ENCODE data around the gene KCNK7.

DNA sequence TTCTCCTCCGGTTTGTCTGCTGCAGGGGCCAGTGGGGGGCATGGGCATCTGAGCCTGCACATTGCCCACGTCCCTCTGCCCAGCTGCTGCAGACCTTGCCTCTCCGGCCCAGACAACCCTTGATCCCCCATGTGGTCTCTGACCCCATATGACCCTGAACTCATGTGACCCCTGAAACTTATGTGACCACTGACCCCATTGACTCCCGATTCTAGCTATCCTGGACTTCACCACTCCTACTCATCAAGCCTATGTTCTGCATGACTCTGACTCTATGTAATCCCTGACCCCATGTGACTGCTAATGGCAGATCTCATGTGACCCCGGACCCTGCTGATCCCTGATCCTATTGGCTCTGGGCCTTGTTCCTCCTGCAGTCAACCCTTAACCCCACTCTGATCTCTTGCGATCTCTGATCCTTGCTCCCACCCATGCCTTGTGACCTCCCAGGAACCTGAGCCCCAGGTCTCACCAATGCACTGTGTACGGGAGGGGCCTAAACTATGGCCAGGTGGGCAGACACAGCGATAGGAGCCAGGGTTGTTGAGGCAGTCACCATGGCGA lies 43.1 kb downstream of the KCNK7 start:
- TF ChIP-seq, protein P1, sequence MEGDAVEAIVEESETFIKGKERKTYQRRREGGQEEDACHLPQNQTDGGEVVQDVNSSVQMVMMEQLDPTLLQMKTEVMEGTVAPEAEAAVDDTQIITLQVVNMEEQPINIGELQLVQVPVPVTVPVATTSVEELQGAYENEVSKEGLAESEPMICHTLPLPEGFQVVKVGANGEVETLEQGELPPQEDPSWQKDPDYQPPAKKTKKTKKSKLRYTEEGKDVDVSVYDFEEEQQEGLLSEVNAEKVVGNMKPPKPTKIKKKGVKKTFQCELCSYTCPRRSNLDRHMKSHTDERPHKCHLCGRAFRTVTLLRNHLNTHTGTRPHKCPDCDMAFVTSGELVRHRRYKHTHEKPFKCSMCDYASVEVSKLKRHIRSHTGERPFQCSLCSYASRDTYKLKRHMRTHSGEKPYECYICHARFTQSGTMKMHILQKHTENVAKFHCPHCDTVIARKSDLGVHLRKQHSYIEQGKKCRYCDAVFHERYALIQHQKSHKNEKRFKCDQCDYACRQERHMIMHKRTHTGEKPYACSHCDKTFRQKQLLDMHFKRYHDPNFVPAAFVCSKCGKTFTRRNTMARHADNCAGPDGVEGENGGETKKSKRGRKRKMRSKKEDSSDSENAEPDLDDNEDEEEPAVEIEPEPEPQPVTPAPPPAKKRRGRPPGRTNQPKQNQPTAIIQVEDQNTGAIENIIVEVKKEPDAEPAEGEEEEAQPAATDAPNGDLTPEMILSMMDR (IDR thresholded peaks at IDR 0.05; ENCODE audit: insufficient read depth, low read depth, low read length) = no peak
- TF ChIP-seq EZH2 (IDR thresholded peaks at IDR 0.05; ENCODE audit: insufficient read depth, low read length) = no peak

Measured in astrocyte (in vitro differentiated cells and primary cell).